Keratinocyte (primary cell): ENCODE results near the gene FMN1. TPM values are rescaled to one million over a fixed set of nuclear protein-coding genes. Genes with fewer than 3 reads are reported as not detected.

Experiments used
- DNase-seq: peaks from one replicate; pipeline ENCODE4 v3.0.0-alpha.2; 2011; ENCODE audit warnings: low read depth, missing footprints, low spot score
- FAIRE-seq: peaks from 2 replicates; lab custom pipeline; 2011; peaks lifted over from hg19 to GRCh38; lab: Jason Lieb, UNC
- H2AFZ ChIP-seq: 2 replicates; pipeline ENCODE4 v1.6.0; 2012; ENCODE audit warnings: low read length, control low read depth, inconsistent platforms; ENCODE audit not compliant: control insufficient read depth
- H3K27ac ChIP-seq: 2 replicates; pipeline ENCODE4 v1.5.1; 2011; ENCODE audit warnings: low read length; ENCODE audit not compliant: control insufficient read depth, insufficient read depth
- H3K27me3 ChIP-seq: 3 replicates; pipeline ENCODE4 v1.6.0; 2011; ENCODE audit warnings: low read length; ENCODE audit not compliant: control insufficient read depth, insufficient read depth; ENCODE audit errors: extremely low read depth
- H3K36me3 ChIP-seq, 2 experiments: 2 replicates in 1 of 2; 3 replicates in 1 of 2; pipeline ENCODE4 v1.5.1; 2011; ENCODE audit warnings: low read length in 2 of 2, mild to moderate bottlenecking in 1 of 2; ENCODE audit not compliant: control insufficient read depth in 2 of 2, insufficient read depth in 2 of 2; ENCODE audit errors: extremely low read depth in 1 of 2
- H3K4me1 ChIP-seq: 3 replicates; pipeline ENCODE4 v1.5.1; 2011; ENCODE audit warnings: low read length; ENCODE audit not compliant: control insufficient read depth, insufficient read depth; ENCODE audit errors: extremely low read depth
- H3K4me2 ChIP-seq: 3 replicates; pipeline ENCODE4 v1.6.0; 2011; ENCODE audit warnings: low read depth, low read length; ENCODE audit not compliant: control insufficient read depth, insufficient read depth; ENCODE audit errors: extremely low read depth
- H3K4me3 ChIP-seq, 3 experiments: fragments of 200-600 bp in 1 of 3; sonication (generic) in 1 of 3; 2 replicates in 2 of 3; 3 replicates in 1 of 3; pipeline ENCODE4 v1.5.1; 2011 to 2016; ENCODE audit warnings: low read length in 3 of 3, mild to moderate bottlenecking in 3 of 3, control low read depth in 2 of 3, inconsistent platforms in 1 of 3, low read depth in 1 of 3, mixed read lengths in 1 of 3, mixed run types in 1 of 3, moderate library complexity in 1 of 3; ENCODE audit not compliant: control insufficient read depth in 2 of 3, insufficient read depth in 2 of 3; ENCODE audit errors: extremely low read depth in 1 of 3
- H3K79me2 ChIP-seq: 2 replicates; pipeline ENCODE4 v1.6.0; 2012; ENCODE audit warnings: low read length; ENCODE audit not compliant: control insufficient read depth, insufficient read depth
- H3K9ac ChIP-seq: 3 replicates; pipeline ENCODE4 v1.6.0; 2011; ENCODE audit warnings: low read length; ENCODE audit not compliant: control insufficient read depth, insufficient read depth; ENCODE audit errors: extremely low read depth
- H3K9me1 ChIP-seq: 3 replicates; pipeline ENCODE4 v1.6.0; 2011; ENCODE audit warnings: low read length; ENCODE audit not compliant: control insufficient read depth, insufficient read depth; ENCODE audit errors: extremely low read depth
- H3K9me3 ChIP-seq: 2 replicates; pipeline ENCODE4 v1.5.1; 2012; ENCODE audit warnings: low read depth, low read length; ENCODE audit not compliant: control insufficient read depth
- H4K20me1 ChIP-seq: 3 replicates; pipeline ENCODE4 v1.6.0; 2011; ENCODE audit warnings: low read length; ENCODE audit not compliant: control insufficient read depth, insufficient read depth; ENCODE audit errors: extremely low read depth
- CTCF ChIP-seq, 3 experiments: IDR thresholded peaks in 1 of 3; conservative IDR thresholded peaks in 1 of 3; optimal IDR thresholded peaks in 1 of 3; 2 replicates in 2 of 3; 3 replicates in 1 of 3; pipeline versions ENCODE3 to v1.5.1; 2011; ENCODE audit warnings: low read length in 3 of 3, mild to moderate bottlenecking in 3 of 3, moderate library complexity in 2 of 3, control low read depth in 1 of 3, inconsistent platforms in 1 of 3; ENCODE audit not compliant: insufficient read depth in 2 of 3; ENCODE audit errors: extremely low read depth in 1 of 3
- EZH2 ChIP-seq: IDR thresholded peaks from one replicate; pipeline ENCODE4 v1.6.1; 2012; ENCODE audit warnings: inconsistent platforms, mild to moderate bottlenecking, low read length, moderate library complexity
- dilution Hi-C: fragments of 300-500 bp; cut with MboI; formaldehyde crosslinking; loops from one replicate; pipeline ENCODE4 v1.7.0; 2020; ENCODE audit warnings: low sequenced_read_pairs; ENCODE audit not compliant: extremely low pct_ligation_motif_present
- polyA plus RNA-seq, 5 experiments: library from polyadenylated mRNA; depleted of rRNA in 3 of 5; stranded (reverse) in 3 of 5; stranded (forward) in 1 of 5; unstranded in 1 of 5; fragments of >200 nt; gene quantifications; 1 replicate in 1 of 5; 2 replicates in 3 of 5; 3 replicates in 1 of 5; pipeline versions ENCODE4 v1.2.1 to v1.2.3, GENCODE V29; 2011 to 2012; ENCODE audit warnings: missing spikeins in 2 of 5, low read depth in 1 of 5, low replicate concordance in 1 of 5

The FMN1 gene
- polyA plus RNA-seq, 1 donor (not counting 4 experiments of a cell fraction or from before 2014, with no cell fraction given), result 0.71 TPM

- no peaks in the 10 kb centered on the region for H3K36me3 ChIP-seq
- H3K9ac ChIP-seq, result no peak overlapping the region
- no peaks in the 10 kb centered on the region for H3K79me2 ChIP-seq
- H3K27ac ChIP-seq, result no peak overlapping the region
- no peak overlapping the region for H3K4me2 ChIP-seq
- dilution Hi-C loops, result no loop called here
- H3K9me1 ChIP-seq, result no peaks in the 10 kb centered on the region
- no peak overlapping the region for H3K4me3 ChIP-seq
- FAIRE-seq (peak; percentile 23), DNase-seq (no peak)
- TF ChIP-seq CTCF (optimal IDR thresholded peaks at IDR 0.05 in 1 of 3, IDR thresholded peaks at IDR 0.05 in 1 of 3, conservative IDR thresholded peaks at IDR 0.05 in 1 of 3; ENCODE audit: extremely low read depth in 1 of 3, insufficient read depth in 2 of 3, low read length in 3 of 3), result no peak
- TF ChIP-seq EZH2, result no peak
- H4K20me1 ChIP-seq, result no peaks in the 10 kb centered on the region
- no peaks in the 10 kb centered on the region for H3K9me3 ChIP-seq
- no peaks in the 10 kb centered on the region for H3K27me3 ChIP-seq
- peak overlapping the region; percentile 9 for H2AFZ ChIP-seq
- H3K4me1 ChIP-seq, result peaks cover 14% of the 10 kb centered on the region
These were observed 464.7 kb downstream of the FMN1 start for GRCh38 chr15:32729700-32730395.

- DNase-seq (no peak), FAIRE-seq (no peak)
- H3K79me2 ChIP-seq, result no peaks in the 10 kb centered on the region
- H3K27ac ChIP-seq, result no peak overlapping the region
- no peaks in the 10 kb centered on the region for H3K9me3 ChIP-seq
- no peak overlapping the region for H3K4me3 ChIP-seq
- dilution Hi-C loops, result no loop called here
- TF ChIP-seq CTCF (optimal IDR thresholded peaks at IDR 0.05 in 1 of 3, IDR thresholded peaks at IDR 0.05 in 1 of 3, conservative IDR thresholded peaks at IDR 0.05 in 1 of 3; ENCODE audit: extremely low read depth in 1 of 3, insufficient read depth in 2 of 3, low read length in 3 of 3) (no peak), EZH2 (no peak)
- no peaks in the 10 kb centered on the region for H3K9me1 ChIP-seq
- no peak overlapping the region for H2AFZ ChIP-seq
- peaks cover 5% of the 10 kb centered on the region for H3K4me1 ChIP-seq
- H3K4me2 ChIP-seq, result no peak overlapping the region
- H3K36me3 ChIP-seq, result no peaks in the 10 kb centered on the region
- H3K27me3 ChIP-seq, result peaks cover 39% of the 10 kb centered on the region
- H4K20me1 ChIP-seq, result no peaks in the 10 kb centered on the region
- no peak overlapping the region for H3K9ac ChIP-seq
These were observed 471.2 kb downstream of the FMN1 start for GRCh38 chr15:32723171-32723948.
